HCT116 (cell line): ENCODE results near the gene ABLIM1. TPM values are rescaled to one million over a fixed set of nuclear protein-coding genes. Genes with fewer than 3 reads are reported as not detected.

ENCODE experiments used
- ATAC-seq: fragments of 200-7000 bp; cut with Tn5 transposase; 2 replicates; pipeline ENCODE4 v1.9.1; 2020; ENCODE audit warnings: mild to moderate bottlenecking, moderate library complexity
- BruUV-seq: library from RNA; stranded (reverse); fragments of 400-500 nt; replicated peaks from 2 replicates; lab custom pipeline; 2021; lab: Mats Ljungman, UMichigan
- CTCF ChIA-PET: fragments of 300-600 bp; sonication (Branson Sonifier 250); formaldehyde crosslinking; loops from one replicate; lab custom pipeline; 2021; ENCODE audit warnings: antibody characterized with exemption; lab: Charles Lee
- POLR2A ChIA-PET: fragments of 300-600, 350-600 bp; sonication (Branson Sonifier 250); formaldehyde crosslinking; loops from one replicate; lab custom pipeline; 2021; ENCODE audit warnings: antibody characterized with exemption; lab: Charles Lee
- RAD21 ChIA-PET, 2 experiments: fragments of 300-600 bp; sonication (Branson Sonifier 250); formaldehyde crosslinking; loops; one replicate each; lab custom pipeline; 2023; ENCODE audit warnings: low total read pairs in 2 of 2; ENCODE audit not compliant: uncharacterized antibody in 2 of 2, unreplicated experiment in 2 of 2, low non-redundant PET in 1 of 2; lab: Charles Lee
- DNase-seq: peaks from one replicate; pipeline ENCODE4 v3.0.0-alpha.2; 2010; ENCODE audit warnings: low read depth, low spot score
- H2AFZ ChIP-seq: fragments of 200-600 bp; shearing (Covaris generic), sonication (generic); 2 replicates; pipeline ENCODE4 v1.6.1; 2017; ENCODE audit warnings: low read depth, mixed run types, mixed read lengths, antibody characterized with exemption, low read length; ENCODE audit not compliant: poor library complexity, severe bottlenecking
- H3K27ac ChIP-seq: 2 replicates; pipeline ENCODE4 v1.5.1; 2012; ENCODE audit warnings: low read depth, low read length
- H3K27me3 ChIP-seq: fragments of 200-600 bp; sonication (generic); 2 replicates; pipeline ENCODE4 v1.6.1; 2016; ENCODE audit warnings: mixed run types, low read length, mixed read lengths; ENCODE audit not compliant: insufficient read depth
- H3K36me3 ChIP-seq, 2 experiments: fragments of 200-500 bp in 1 of 2; fragments of 200-600 bp in 1 of 2; sonication (Bioruptor generic) in 1 of 2; sonication (generic) in 1 of 2; 2 replicates each; pipeline versions ENCODE4 v1.5.1 to v1.6.1; 2014 to 2016; ENCODE audit warnings: low read length in 2 of 2, inconsistent platforms in 1 of 2, mixed read lengths in 1 of 2, mixed run types in 1 of 2; ENCODE audit not compliant: insufficient read depth in 2 of 2, control insufficient read depth in 1 of 2
- H3K4me1 ChIP-seq, 2 experiments: fragments of 200-600 bp in 1 of 2; sonication (generic) in 1 of 2; 2 replicates each; pipeline versions ENCODE4 v1.5.1 to v1.6.1; 2012 to 2017; ENCODE audit warnings: low read length in 2 of 2, inconsistent platforms in 1 of 2, mild to moderate bottlenecking in 1 of 2, mixed read lengths in 1 of 2, mixed run types in 1 of 2, moderate library complexity in 1 of 2; ENCODE audit not compliant: insufficient read depth in 2 of 2, control insufficient read depth in 1 of 2
- H3K4me2 ChIP-seq: fragments of 200-600 bp; sonication (generic); 2 replicates; pipeline ENCODE4 v1.6.1; 2017; ENCODE audit warnings: mixed run types, low read length, mixed read lengths
- H3K4me3 ChIP-seq, 2 experiments: fragments of 200-600 bp in 1 of 2; sonication (generic) in 1 of 2; replicated peaks in 1 of 2; 2 replicates each; pipeline ENCODE4 v1.5.1; 2011 to 2016; ENCODE audit warnings: low read length in 2 of 2, control low read depth in 1 of 2, low read depth in 1 of 2, mild to moderate bottlenecking in 1 of 2, mixed read lengths in 1 of 2, mixed run types in 1 of 2
- H3K79me2 ChIP-seq: fragments of 200-600 bp; sonication (generic); 2 replicates; pipeline ENCODE4 v1.6.1; 2017; ENCODE audit warnings: mild to moderate bottlenecking, mixed run types, low read length, moderate library complexity, mixed read lengths; ENCODE audit not compliant: insufficient read depth
- H3K9ac ChIP-seq: fragments of 200-600 bp; sonication (generic); 2 replicates; pipeline ENCODE4 v1.6.1; 2016; ENCODE audit warnings: low read length, mixed read lengths
- H3K9me2 ChIP-seq: fragments of 200-600 bp; sonication (generic), shearing (Covaris generic); 2 replicates; pipeline ENCODE4 v1.6.1; 2017; ENCODE audit warnings: mixed run types, mild to moderate bottlenecking, moderate library complexity; ENCODE audit not compliant: insufficient read depth
- H3K9me3 ChIP-seq, 2 experiments: fragments of 200-500 bp in 1 of 2; fragments of 200-600 bp in 1 of 2; sonication (Bioruptor generic) in 1 of 2; sonication (generic) in 1 of 2; 2 replicates each; pipeline ENCODE4 v1.6.1; 2014 to 2017; ENCODE audit warnings: low read length in 2 of 2, mixed read lengths in 2 of 2, inconsistent platforms in 1 of 2, low read depth in 1 of 2, mild to moderate bottlenecking in 1 of 2, mixed run types in 1 of 2, moderate library complexity in 1 of 2; ENCODE audit not compliant: control insufficient read depth in 1 of 2, insufficient read depth in 1 of 2
- H4K20me1 ChIP-seq: fragments of 200-600 bp; sonication (generic), shearing (Covaris generic); 2 replicates; pipeline ENCODE4 v1.6.1; 2017; ENCODE audit warnings: mixed run types, mild to moderate bottlenecking, moderate library complexity; ENCODE audit not compliant: insufficient read depth
- CEBPB ChIP-seq: IDR thresholded peaks from 2 replicates; pipeline ENCODE4 v1.6.1; 2012; ENCODE audit warnings: low read depth
- EGR1 ChIP-seq: IDR thresholded peaks from 2 replicates; pipeline ENCODE4 v1.6.1; 2012; ENCODE audit warnings: low read depth
- ELF1 ChIP-seq: IDR thresholded peaks from 2 replicates; pipeline ENCODE4 v1.6.1; 2012; ENCODE audit warnings: low read depth, borderline replicate concordance
- EZH2 ChIP-seq: fragments of 200-600 bp; sonication (generic); IDR thresholded peaks from 2 replicates; pipeline ENCODE4 v1.6.1; 2017; ENCODE audit warnings: antibody characterized with exemption, mixed run types
- POLR2AphosphoS5 ChIP-seq: IDR thresholded peaks from 2 replicates; pipeline ENCODE4 v1.6.1; 2011; ENCODE audit warnings: mild to moderate bottlenecking, low read depth, low read length, moderate library complexity
- RAD21 ChIP-seq: IDR thresholded peaks from 2 replicates; pipeline ENCODE4 v1.6.1; 2012; ENCODE audit warnings: low read depth, mild to moderate bottlenecking
- SP1 ChIP-seq: IDR thresholded peaks from 2 replicates; pipeline ENCODE4 v1.6.1; 2012; ENCODE audit warnings: low read depth
- SRF ChIP-seq: IDR thresholded peaks from 2 replicates; pipeline ENCODE4 v1.6.1; 2012; ENCODE audit warnings: low read depth
- TCF7L2 ChIP-seq: IDR thresholded peaks from 2 replicates; pipeline ENCODE4 v1.7.0; 2011; ENCODE audit warnings: borderline replicate concordance, inconsistent platforms; ENCODE audit not compliant: insufficient read depth, insufficient read length; ENCODE audit errors: extremely low read depth
- intact Hi-C: fragments of 100-400 bp; cut with micrococcal nuclease; formaldehyde crosslinking; loops from 2 replicates; pipeline ENCODE4 v1.10.0; 2022
- total RNA-seq: library from RNA; stranded (reverse); gene quantifications from one replicate; pipeline ENCODE4 v1.2.1, GENCODE V29; 2021; ENCODE audit not compliant: unreplicated experiment
- TF ChIP-seq, protein P1 (sequence below): IDR thresholded peaks from 2 replicates; pipeline ENCODE4 v1.6.1; 2012
- TF ChIP-seq, protein P2 (sequence below): IDR thresholded peaks from 2 replicates; pipeline ENCODE4 v1.6.1; 2011; ENCODE audit warnings: mild to moderate bottlenecking, low read length, moderate library complexity; ENCODE audit not compliant: insufficient replicate concordance; ENCODE audit errors: extremely low read depth
- TF ChIP-seq, protein P3 (sequence below): IDR thresholded peaks from 2 replicates; pipeline ENCODE4 v1.6.1; 2012; ENCODE audit warnings: low read depth

Gene ABLIM1
- total RNA-seq, 1 experiment from 2014 or later: 96.2 TPM

DNA sequence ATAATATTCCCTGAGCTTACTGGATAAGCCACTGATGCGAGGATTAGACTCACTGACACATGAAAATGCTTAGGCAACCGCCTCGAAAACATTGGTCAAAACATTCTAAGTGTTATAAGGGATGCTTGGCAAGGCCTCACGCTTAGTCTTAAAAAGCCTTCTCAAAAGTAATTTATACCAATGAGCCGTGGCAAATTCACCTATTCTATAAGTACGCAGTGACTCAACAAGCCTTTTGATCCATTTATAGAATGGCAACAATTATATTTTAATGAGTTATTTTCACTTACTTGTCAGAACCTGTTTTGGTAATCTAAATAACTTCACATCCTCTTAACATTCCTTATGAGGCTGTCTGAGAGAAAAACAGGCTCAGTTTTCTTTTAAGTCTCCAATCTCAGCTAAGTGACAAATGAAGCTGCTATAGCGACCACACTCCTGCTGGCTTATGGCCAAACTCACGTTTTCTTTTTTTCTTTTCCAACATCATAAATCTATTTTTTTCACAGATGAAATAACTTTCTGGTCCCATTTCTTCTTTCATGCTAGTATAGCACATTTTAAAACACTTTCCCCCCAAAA, 132.6 kb downstream of the ABLIM1 start:
- ChIA-PET RAD21 (no interaction called here), POLR2A (interaction anchor here (2.4 kb wide), 1 partner anchor 16 kb away, joined by 6 read pairs; no protein-coding TSS in a partner anchor), CTCF (interaction anchor here (1.0 to 3.3 kb wide), 3 partner anchors 38 to 221 kb away, joined by 3 to 10 read pairs (median 5); no protein-coding TSS in a partner anchor)
- TF ChIP-seq EZH2: no peak
- TF ChIP-seq RAD21: no peak
- TF ChIP-seq SRF: no peak
- TF ChIP-seq POLR2AphosphoS5: no peak
- TF ChIP-seq EGR1: no peak
- TF ChIP-seq, protein P1, sequence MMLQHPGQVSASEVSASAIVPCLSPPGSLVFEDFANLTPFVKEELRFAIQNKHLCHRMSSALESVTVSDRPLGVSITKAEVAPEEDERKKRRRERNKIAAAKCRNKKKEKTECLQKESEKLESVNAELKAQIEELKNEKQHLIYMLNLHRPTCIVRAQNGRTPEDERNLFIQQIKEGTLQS: no peak
- no peak for TF ChIP-seq ELF1
- TF ChIP-seq CEBPB: no peak
- no peak for TF ChIP-seq TCF7L2
- TF ChIP-seq SP1: no peak
- TF ChIP-seq, protein P2, sequence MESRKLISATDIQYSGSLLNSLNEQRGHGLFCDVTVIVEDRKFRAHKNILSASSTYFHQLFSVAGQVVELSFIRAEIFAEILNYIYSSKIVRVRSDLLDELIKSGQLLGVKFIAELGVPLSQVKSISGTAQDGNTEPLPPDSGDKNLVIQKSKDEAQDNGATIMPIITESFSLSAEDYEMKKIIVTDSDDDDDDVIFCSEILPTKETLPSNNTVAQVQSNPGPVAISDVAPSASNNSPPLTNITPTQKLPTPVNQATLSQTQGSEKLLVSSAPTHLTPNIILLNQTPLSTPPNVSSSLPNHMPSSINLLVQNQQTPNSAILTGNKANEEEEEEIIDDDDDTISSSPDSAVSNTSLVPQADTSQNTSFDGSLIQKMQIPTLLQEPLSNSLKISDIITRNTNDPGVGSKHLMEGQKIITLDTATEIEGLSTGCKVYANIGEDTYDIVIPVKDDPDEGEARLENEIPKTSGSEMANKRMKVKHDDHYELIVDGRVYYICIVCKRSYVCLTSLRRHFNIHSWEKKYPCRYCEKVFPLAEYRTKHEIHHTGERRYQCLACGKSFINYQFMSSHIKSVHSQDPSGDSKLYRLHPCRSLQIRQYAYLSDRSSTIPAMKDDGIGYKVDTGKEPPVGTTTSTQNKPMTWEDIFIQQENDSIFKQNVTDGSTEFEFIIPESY: no peak
- TF ChIP-seq, protein P3, sequence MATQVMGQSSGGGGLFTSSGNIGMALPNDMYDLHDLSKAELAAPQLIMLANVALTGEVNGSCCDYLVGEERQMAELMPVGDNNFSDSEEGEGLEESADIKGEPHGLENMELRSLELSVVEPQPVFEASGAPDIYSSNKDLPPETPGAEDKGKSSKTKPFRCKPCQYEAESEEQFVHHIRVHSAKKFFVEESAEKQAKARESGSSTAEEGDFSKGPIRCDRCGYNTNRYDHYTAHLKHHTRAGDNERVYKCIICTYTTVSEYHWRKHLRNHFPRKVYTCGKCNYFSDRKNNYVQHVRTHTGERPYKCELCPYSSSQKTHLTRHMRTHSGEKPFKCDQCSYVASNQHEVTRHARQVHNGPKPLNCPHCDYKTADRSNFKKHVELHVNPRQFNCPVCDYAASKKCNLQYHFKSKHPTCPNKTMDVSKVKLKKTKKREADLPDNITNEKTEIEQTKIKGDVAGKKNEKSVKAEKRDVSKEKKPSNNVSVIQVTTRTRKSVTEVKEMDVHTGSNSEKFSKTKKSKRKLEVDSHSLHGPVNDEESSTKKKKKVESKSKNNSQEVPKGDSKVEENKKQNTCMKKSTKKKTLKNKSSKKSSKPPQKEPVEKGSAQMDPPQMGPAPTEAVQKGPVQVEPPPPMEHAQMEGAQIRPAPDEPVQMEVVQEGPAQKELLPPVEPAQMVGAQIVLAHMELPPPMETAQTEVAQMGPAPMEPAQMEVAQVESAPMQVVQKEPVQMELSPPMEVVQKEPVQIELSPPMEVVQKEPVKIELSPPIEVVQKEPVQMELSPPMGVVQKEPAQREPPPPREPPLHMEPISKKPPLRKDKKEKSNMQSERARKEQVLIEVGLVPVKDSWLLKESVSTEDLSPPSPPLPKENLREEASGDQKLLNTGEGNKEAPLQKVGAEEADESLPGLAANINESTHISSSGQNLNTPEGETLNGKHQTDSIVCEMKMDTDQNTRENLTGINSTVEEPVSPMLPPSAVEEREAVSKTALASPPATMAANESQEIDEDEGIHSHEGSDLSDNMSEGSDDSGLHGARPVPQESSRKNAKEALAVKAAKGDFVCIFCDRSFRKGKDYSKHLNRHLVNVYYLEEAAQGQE: no peak
- BruUV-seq: no TSS peak
- H3K4me1 ChIP-seq: peaks cover 40 to 48% of the 10 kb centered on the region in 2 experiments
- H3K9ac ChIP-seq: peak overlapping the region; percentile 72
- no peaks in the 10 kb centered on the region for H3K9me3 ChIP-seq
- ATAC-seq: no peak
- no peaks in the 10 kb centered on the region for H3K9me2 ChIP-seq
- peak overlapping the region; percentile 63; the same call in 1 of the 2 replicates for H3K27ac ChIP-seq
- H3K36me3 ChIP-seq: no peaks in the 10 kb centered on the region
- peak overlapping the region; percentile 87 for H3K4me2 ChIP-seq
- no peak overlapping the region for H2AFZ ChIP-seq
- peaks cover 58% of the 10 kb centered on the region for H3K79me2 ChIP-seq
- intact Hi-C loops: loop anchor here (5.0 kb wide), 1 partner anchor 53 kb away; no protein-coding TSS in a partner anchor
- no peak for DNase-seq
- no peaks in the 10 kb centered on the region for H4K20me1 ChIP-seq
- H3K27me3 ChIP-seq: no peaks in the 10 kb centered on the region
- peak overlapping the region; percentile 50 to 68 for H3K4me3 ChIP-seq
